ENCODE results near the gene ZNF774. TPM values are rescaled to one million over a fixed set of nuclear protein-coding genes. Genes with fewer than 3 reads are reported as not detected.
A peak's percentile ranks its signal among the peaks of the same experiment; 100 is the strongest.

The ZNF774 gene
- total RNA-seq, 2 donors from 2014 or later: 2.5 to 3.6 TPM

- H3K27me3 Mint-ChIP-seq (ENCODE audit: insufficient read depth): peaks cover 51% of the 10 kb centered on the region
- H3K27ac Mint-ChIP-seq: no peak overlapping the region
- H3K4me1 Mint-ChIP-seq: peaks cover 4% of the 10 kb centered on the region
- no peak overlapping the region for H3K4me3 Mint-ChIP-seq
- H3K4me1 ChIP-seq (ENCODE audit: control insufficient read depth, insufficient read depth, low read length): no peaks in the 10 kb centered on the region
- TF ChIP-seq CTCF (conservative IDR thresholded peaks at IDR 0.05): no peak
- H3K9me3 ChIP-seq (ENCODE audit: control insufficient read depth, low read length): no peaks in the 10 kb centered on the region
- WGBS, 2 experiments (ENCODE audit: insufficient coverage in 1 of 2, insufficient read length in 1 of 2): 100% methylated on average over 1 of the region's 1 CpG; no CpG with 5 or more reads in 1 of the 2 experiments
- H3K9me3 Mint-ChIP-seq: peaks cover 3% of the 10 kb centered on the region
- DNase-seq: no peak
- no peak overlapping the region for H3K27ac ChIP-seq (ENCODE audit: low read depth, low read length)
- H3K27me3 ChIP-seq (ENCODE audit: control insufficient read depth, insufficient read depth, low read length, poor library complexity, severe bottlenecking): peaks cover 60% of the 10 kb centered on the region
- H3K4me3 ChIP-seq (ENCODE audit: low read length): no peak overlapping the region
- no peaks in the 10 kb centered on the region for H3K36me3 ChIP-seq (ENCODE audit: control insufficient read depth, insufficient read depth, low read length)
- H3K9ac ChIP-seq (ENCODE audit: extremely low read depth, low read length, poor library complexity, severe bottlenecking): no peak overlapping the region
- H3K36me3 Mint-ChIP-seq (ENCODE audit: low read depth): no peaks in the 10 kb centered on the region
Measured at GRCh38 chr15:90338532-90338931, 13.6 kb upstream of the ZNF774 start.

- DNase-seq: peak; percentile 85
- Mint-ChIP-seq H3K27ac (no peak overlapping the region), H3K9me3 (peaks cover 3% of the 10 kb centered on the region), H3K27me3 (ENCODE audit: insufficient read depth) (peaks cover 68% of the 10 kb centered on the region), H3K4me1 (no peaks in the 10 kb centered on the region), H3K4me3 (no peak overlapping the region), H3K36me3 (ENCODE audit: low read depth) (no peaks in the 10 kb centered on the region)
- Histone ChIP-seq H3K27ac (ENCODE audit: low read depth, low read length) (no peak overlapping the region), H3K4me3 (ENCODE audit: low read length) (no peak overlapping the region), H3K27me3 (ENCODE audit: control insufficient read depth, insufficient read depth, low read length, poor library complexity, severe bottlenecking) (peaks cover 74% of the 10 kb centered on the region), H3K4me1 (ENCODE audit: control insufficient read depth, insufficient read depth, low read length) (no peaks in the 10 kb centered on the region), H3K9me3 (ENCODE audit: control insufficient read depth, low read length) (no peaks in the 10 kb centered on the region), H3K9ac (ENCODE audit: extremely low read depth, low read length, poor library complexity, severe bottlenecking) (no peak overlapping the region), H3K36me3 (ENCODE audit: control insufficient read depth, insufficient read depth, low read length) (no peaks in the 10 kb centered on the region)
- peak; percentile 35 for TF ChIP-seq CTCF (conservative IDR thresholded peaks at IDR 0.05)
- WGBS, 2 experiments (ENCODE audit: insufficient coverage in 1 of 2, insufficient read length in 1 of 2): 52 to 64% methylated on average over 5 to 6 of the region's 6 CpGs
Measured at GRCh38 chr15:90340345-90340744, 11.7 kb upstream of the ZNF774 start.

- no peak for DNase-seq
- no peaks in the 10 kb centered on the region for H3K4me1 ChIP-seq (ENCODE audit: control insufficient read depth, insufficient read depth, low read length)
- H3K4me3 Mint-ChIP-seq: no peak overlapping the region
- H3K9me3 ChIP-seq (ENCODE audit: control insufficient read depth, low read length): no peaks in the 10 kb centered on the region
- peaks cover 86% of the 10 kb centered on the region for H3K27me3 Mint-ChIP-seq (ENCODE audit: insufficient read depth)
- H3K4me1 Mint-ChIP-seq: no peaks in the 10 kb centered on the region
- H3K36me3 Mint-ChIP-seq (ENCODE audit: low read depth): no peaks in the 10 kb centered on the region
- peaks cover 80% of the 10 kb centered on the region for H3K27me3 ChIP-seq (ENCODE audit: control insufficient read depth, insufficient read depth, low read length, poor library complexity, severe bottlenecking)
- no peak overlapping the region for H3K9ac ChIP-seq (ENCODE audit: extremely low read depth, low read length, poor library complexity, severe bottlenecking)
- WGBS, 2 experiments (ENCODE audit: insufficient coverage in 1 of 2, insufficient read length in 1 of 2): 92 to 97% methylated on average over 4 to 5 of the region's 5 CpGs
- no peak overlapping the region for H3K4me3 ChIP-seq (ENCODE audit: low read length)
- H3K9me3 Mint-ChIP-seq: peaks cover 3% of the 10 kb centered on the region
- no peak for TF ChIP-seq CTCF (conservative IDR thresholded peaks at IDR 0.05)
- no peak overlapping the region for H3K27ac Mint-ChIP-seq
- no peak overlapping the region for H3K27ac ChIP-seq (ENCODE audit: low read depth, low read length)
- H3K36me3 ChIP-seq (ENCODE audit: control insufficient read depth, insufficient read depth, low read length): no peaks in the 10 kb centered on the region
Measured at GRCh38 chr15:90343302-90343790, 8.7 kb upstream of the ZNF774 start.
